Gastrocnemius medialis (tissue), 4 donors: ENCODE results near the gene SH3BP1. TPM values are rescaled to one million over a fixed set of nuclear protein-coding genes. Genes with fewer than 3 reads are reported as not detected.
A peak's percentile ranks its signal among the peaks of the same experiment; 100 is the strongest.

Source experiments
- ATAC-seq, 2 donors: fragments of 150-250 bp; one replicate each; pipeline ENCODE4 v1.9.1; 2016
- DNase-seq, 2 donors: peaks; one replicate each; pipeline ENCODE4 v3.0.0-alpha.2; 2019
- H3K27ac ChIP-seq, 4 donors: fragments of 200-600 bp; sonication (generic); 1 replicate in 1 of 4; 2 replicates in 3 of 4; pipeline ENCODE4 v1.5.1; 2016 to 2018; ENCODE audit warnings: mild to moderate bottlenecking in 2 of 4, moderate library complexity in 1 of 4
- H3K27me3 ChIP-seq, 3 donors: fragments of 200-600 bp; sonication (generic) in 2 of 3; 1 replicate in 1 of 3; 2 replicates in 2 of 3; pipeline versions ENCODE4 v1.5.1 to v1.6.0; 2016 to 2019; ENCODE audit warnings: mild to moderate bottlenecking in 1 of 3, moderate library complexity in 1 of 3
- H3K36me3 ChIP-seq, 2 donors: fragments of 200-600 bp; sonication (generic) in 1 of 2; one replicate each; pipeline ENCODE4 v1.5.1; 2017 to 2018
- H3K4me1 ChIP-seq, 2 donors: fragments of 200-600 bp; sonication (generic) in 1 of 2; one replicate each; pipeline ENCODE4 v1.5.1; 2016 to 2017; ENCODE audit warnings: mild to moderate bottlenecking in 2 of 2
- H3K4me3 ChIP-seq, 4 donors: fragments of 200-600 bp; sonication (generic) in 3 of 4; 1 replicate in 1 of 4; 2 replicates in 3 of 4; pipeline ENCODE4 v1.5.1; 2016 to 2019; ENCODE audit warnings: mild to moderate bottlenecking in 2 of 4
- H3K9me3 ChIP-seq, 3 donors: fragments of 200-600 bp; sonication (generic) in 2 of 3; 1 replicate in 1 of 3; 2 replicates in 2 of 3; pipeline ENCODE4 v1.5.1; 2016 to 2019
- CTCF ChIP-seq, 5 experiments: fragments of 450-650 bp in 3 of 5; fragments of 200-600 bp in 2 of 5; sonication (generic) in 2 of 5; IDR thresholded peaks in 4 of 5; conservative IDR thresholded peaks in 1 of 5; 1 replicate in 4 of 5; 2 replicates in 1 of 5; pipeline ENCODE4 v1.5.1; 2016 to 2019; ENCODE audit warnings: antibody characterized with exemption in 5 of 5, mild to moderate bottlenecking in 3 of 5, moderate library complexity in 3 of 5
- POLR2A ChIP-seq, 2 donors: fragments of 450-650 bp; IDR thresholded peaks; one replicate each; pipeline ENCODE4 v1.6.1; 2017; ENCODE audit warnings: antibody characterized with exemption in 2 of 2, mild to moderate bottlenecking in 2 of 2, moderate library complexity in 2 of 2
- in situ Hi-C, 4 donors: fragments of 200-750 bp; cut with MboI; loops; one replicate each; pipeline versions ENCODE4 v1.15.0 to v1.8.0; 2017; ENCODE audit warnings: low sequenced_read_pairs in 4 of 4
- intact Hi-C: fragments of 100-400 bp; cut with DNase I; formaldehyde crosslinking; loops from one replicate; pipeline ENCODE4 v1.15.1; 2023; ENCODE audit warnings: low total_unique reads
- total RNA-seq, 4 donors: library from RNA; depleted of rRNA; stranded (reverse); fragments of >200 nt; gene quantifications; one replicate each; pipeline versions ENCODE4 v1.1.0 to v1.2.3, GENCODE V29; 2016

The SH3BP1 gene
- total RNA-seq, 4 donors from 2014 or later, result 1.1 to 1.8 (median 1.6) TPM; not detected in 1

DNA sequence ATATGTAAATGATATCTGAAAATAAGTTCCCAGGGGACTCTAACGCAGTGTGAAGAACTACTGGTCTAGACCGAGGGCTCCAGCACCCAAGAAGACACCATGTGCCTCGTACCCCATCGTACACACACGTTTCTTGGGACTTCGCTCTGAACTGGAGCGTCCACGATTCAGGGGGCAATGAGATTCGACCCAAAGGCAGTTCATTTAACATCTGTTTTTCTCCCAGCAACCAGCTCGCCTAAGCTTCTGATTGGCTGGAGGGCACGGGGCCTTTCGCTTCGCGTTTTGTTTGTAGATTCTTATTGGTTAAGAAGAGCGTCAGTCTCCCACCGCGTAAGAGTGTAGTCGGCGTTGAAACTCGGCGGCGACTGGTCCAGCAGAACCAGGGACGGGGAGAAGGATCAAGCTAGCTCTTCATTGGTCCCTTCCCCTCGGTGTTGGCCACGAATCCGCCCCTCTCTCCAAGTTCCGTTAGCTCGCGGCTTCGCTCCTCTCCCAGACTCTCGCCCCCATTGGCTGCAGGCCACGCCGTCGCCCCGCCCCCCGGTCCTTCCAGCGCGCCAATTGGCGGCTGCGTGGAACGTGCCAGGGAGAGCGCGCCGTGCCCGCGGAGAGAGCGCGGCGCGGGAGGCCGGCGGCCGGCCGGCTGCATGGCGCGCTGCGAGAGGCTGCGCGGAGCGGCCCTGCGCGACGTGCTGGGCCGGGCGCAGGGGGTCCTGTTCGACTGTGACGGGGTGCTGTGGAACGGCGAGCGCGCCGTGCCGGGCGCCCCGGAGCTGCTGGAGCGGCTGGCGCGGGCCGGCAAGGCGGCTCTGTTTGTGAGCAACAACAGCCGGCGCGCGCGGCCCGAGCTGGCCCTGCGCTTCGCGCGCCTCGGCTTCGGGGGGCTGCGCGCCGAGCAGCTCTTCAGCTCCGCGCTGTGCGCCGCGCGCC, 18.9 kb downstream of the SH3BP1 start, which contains the start of gene PDXP:
Gene PDXP, plus strand, starts transcription at position 591 of the 933 bp plus-strand sequence. Its CDS starts 60 bp downstream, at position 651.
- Histone ChIP-seq H3K4me1 (peaks cover 35 to 39% of the 10 kb centered on the region in 2 donors), H3K36me3 (no peaks in the 10 kb centered on the region), H3K9me3 (no peaks in the 10 kb centered on the region), H3K27me3 (no peaks in the 10 kb centered on the region), H3K4me3 (peak within 1 kb of the TSS; percentile 57 to 65 (median 63)), H3K27ac (peak within 1 kb of the TSS; percentile 81 to 88 (median 86))
- TF ChIP-seq CTCF (IDR thresholded peaks at IDR 0.05 in 4 of 5, conservative IDR thresholded peaks at IDR 0.05 in 1 of 5) (peak in 1 of 5 experiments; percentile 14), POLR2A (IDR thresholded peaks at IDR 0.05) (peak; percentile 90 to 94)
- in situ Hi-C loops, result no loop called here
- ATAC-seq (peak; percentile 97 to 99), DNase-seq (peak; percentile 100)
- intact Hi-C loops, result loop anchor here (1.0 to 5.0 kb wide), 2 partner anchors 17 to 89 kb away; partner anchors contain the start of gene LGALS1

- in situ Hi-C loops (no loop called here), intact Hi-C loops (loop anchor here (5.0 kb wide), 1 partner anchor 88 kb away; no protein-coding TSS in a partner anchor)
- Histone ChIP-seq H3K4me3 (peak overlapping the region; percentile 57 to 65 (median 60)), H3K27me3 (no peaks in the 10 kb centered on the region), H3K4me1 (peaks cover 35 to 42% of the 10 kb centered on the region in 2 donors), H3K36me3 (no peaks in the 10 kb centered on the region), H3K9me3 (no peaks in the 10 kb centered on the region), H3K27ac (peak overlapping the region; percentile 74 to 81 (median 76))
- peak in 1 of 2 donors; percentile 3 for ATAC-seq
- TF ChIP-seq POLR2A (IDR thresholded peaks at IDR 0.05) (no peak), CTCF (IDR thresholded peaks at IDR 0.05 in 4 of 5, conservative IDR thresholded peaks at IDR 0.05 in 1 of 5) (no peak)
- DNase-seq, result no peak
Observed at GRCh38 chr22:37659066-37659896, 19.8 kb downstream of the SH3BP1 start.

DNA sequence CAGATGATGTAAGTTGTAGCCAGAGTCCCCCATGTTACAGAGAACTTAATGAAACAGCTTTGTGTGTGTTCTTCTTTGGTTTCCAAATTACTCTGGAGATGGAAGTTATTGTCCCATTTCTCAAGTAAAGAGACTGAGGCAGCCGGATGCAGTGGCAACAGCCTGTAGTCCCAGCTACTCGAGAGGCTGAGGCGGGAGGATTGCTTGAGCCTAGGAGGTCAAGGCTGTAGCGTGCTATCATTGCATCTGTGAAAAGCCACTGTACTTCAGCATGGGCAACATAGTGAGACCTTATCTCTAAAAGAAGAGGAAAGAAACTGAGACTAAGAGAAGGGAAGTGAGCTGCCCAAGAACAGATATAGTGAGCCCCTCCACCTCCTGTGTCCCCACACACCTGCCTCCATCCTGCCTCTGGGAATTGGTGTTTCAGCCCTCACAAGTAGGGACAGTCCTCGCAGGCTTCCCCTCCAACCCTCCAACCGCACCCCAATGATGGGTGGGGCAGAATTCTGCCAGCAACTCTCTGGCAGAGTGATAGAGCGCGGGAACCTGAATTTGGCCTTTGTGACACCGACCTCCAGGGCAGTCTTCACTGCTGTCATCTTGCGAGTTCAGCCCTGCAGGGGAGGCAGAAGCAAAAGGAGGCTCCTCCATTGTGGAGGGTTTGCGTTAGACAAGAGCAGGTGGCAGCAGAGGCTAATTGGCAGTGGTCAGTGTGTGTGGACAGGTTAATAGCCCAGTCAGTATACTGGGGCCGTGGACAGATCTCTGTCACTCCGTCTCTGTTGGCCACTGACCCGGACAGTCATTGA, 20.6 kb downstream of the SH3BP1 start:
- in situ Hi-C loops (no loop called here), intact Hi-C loops (loop anchor here (5.0 kb wide), 1 partner anchor 87 kb away; no protein-coding TSS in a partner anchor)
- Histone ChIP-seq H3K36me3 (no peaks in the 10 kb centered on the region), H3K9me3 (no peaks in the 10 kb centered on the region), H3K27ac (peak overlapping the region; percentile 72 to 81 (median 74)), H3K4me3 (peak overlapping the region in 3 of 4 donors; percentile 57 to 65 (median 63)), H3K4me1 (peaks cover 42 to 47% of the 10 kb centered on the region in 2 donors), H3K27me3 (no peaks in the 10 kb centered on the region)
- no peak for TF ChIP-seq POLR2A (IDR thresholded peaks at IDR 0.05)
- TF ChIP-seq CTCF (IDR thresholded peaks at IDR 0.05 in 4 of 5, conservative IDR thresholded peaks at IDR 0.05 in 1 of 5), result no peak
- DNase-seq, result no peak
- no peak for ATAC-seq

DNA sequence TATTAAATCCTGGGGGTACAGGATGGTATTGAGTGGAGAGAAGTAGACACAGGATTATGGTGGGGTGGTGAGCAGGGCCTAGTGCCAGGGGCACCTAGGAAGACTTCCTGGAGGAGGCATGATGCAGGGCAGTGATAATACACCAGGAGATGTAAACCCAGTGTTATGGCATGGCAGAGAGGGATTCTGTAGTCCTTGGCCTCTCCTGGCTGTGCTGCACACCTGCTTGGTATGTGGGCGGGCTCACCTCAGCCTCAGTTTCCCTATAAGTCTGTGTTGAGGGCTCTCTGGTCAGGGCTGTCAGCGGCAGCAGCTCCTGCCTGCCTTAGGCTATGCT, 21.2 kb downstream of the SH3BP1 start:
- H3K4me3 ChIP-seq, result no peak overlapping the region
- no peaks in the 10 kb centered on the region for H3K36me3 ChIP-seq
- peak overlapping the region; percentile 58 to 75 (median 73) for H3K27ac ChIP-seq
- ATAC-seq, result no peak
- H3K27me3 ChIP-seq, result no peaks in the 10 kb centered on the region
- DNase-seq, result no peak
- TF ChIP-seq POLR2A (IDR thresholded peaks at IDR 0.05) (no peak), CTCF (IDR thresholded peaks at IDR 0.05 in 4 of 5, conservative IDR thresholded peaks at IDR 0.05 in 1 of 5) (no peak)
- no peaks in the 10 kb centered on the region for H3K9me3 ChIP-seq
- in situ Hi-C loops (no loop called here), intact Hi-C loops (no loop called here)
- peaks cover 42 to 48% of the 10 kb centered on the region in 2 donors for H3K4me1 ChIP-seq
